Left renal cortex interstitium (tissue), 4 donors: ENCODE data around the gene NR2F2. TPM values are rescaled to one million over a fixed set of nuclear protein-coding genes. Genes with fewer than 3 reads are reported as not detected.

Source experiments
- DNase-seq, 4 donors: peaks; one replicate each; pipeline ENCODE4 v3.0.0-alpha.2; 2013; ENCODE audit warnings: low read depth in 4 of 4, low spot score in 2 of 4, missing footprints in 1 of 4
- polyA plus RNA-seq, 4 donors: library from polyadenylated mRNA; unstranded; fragments of 120-200 nt; gene quantifications; one replicate each; pipeline ENCODE4 v1.2.1, GENCODE V29; 2013; ENCODE audit not compliant: insufficient read length in 4 of 4

NR2F2 gene
- polyA plus RNA-seq, 4 donors: 347 to 409 (median 377) TPM

DNA sequence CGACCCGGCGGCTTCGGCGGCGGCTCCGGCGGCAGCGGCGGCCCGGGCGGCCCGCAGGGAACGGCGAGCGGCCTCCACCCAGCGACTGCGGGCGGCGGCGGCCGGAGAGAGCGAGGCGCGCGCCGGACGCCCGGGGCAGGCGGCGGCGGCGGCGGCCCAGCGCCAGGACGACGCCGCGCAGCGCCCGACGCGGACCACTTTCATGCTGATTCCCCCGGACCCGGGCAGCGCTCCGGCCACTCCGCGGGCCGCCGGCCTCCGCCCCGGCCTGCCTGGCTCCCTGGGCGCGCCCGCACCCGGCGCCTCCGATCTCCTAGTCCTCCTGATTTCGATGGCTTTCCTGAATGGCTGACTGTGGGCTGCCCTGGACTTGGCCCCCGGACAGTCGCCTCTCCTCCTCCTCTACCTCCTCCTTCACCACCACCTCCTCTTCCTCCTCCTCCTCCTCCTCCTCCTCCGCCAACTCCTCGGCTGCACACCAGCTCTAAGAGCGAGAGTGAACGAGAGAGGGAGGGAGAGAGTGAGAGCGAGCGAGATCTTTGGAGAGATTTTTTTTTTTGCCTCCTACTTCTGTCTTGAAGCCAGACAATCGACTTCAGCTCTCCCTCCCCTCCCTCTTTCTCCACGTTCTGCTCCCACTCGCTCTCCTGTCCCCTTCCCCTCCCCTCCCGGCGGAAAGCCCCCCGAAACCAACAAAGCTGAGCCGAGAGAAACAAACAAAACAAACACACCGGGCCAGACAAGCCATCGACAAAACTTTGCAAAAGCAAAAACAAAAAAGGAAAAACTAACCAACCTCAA is 844 bp downstream of the NR2F2 start:
- DNase-seq: no peak

DNA sequence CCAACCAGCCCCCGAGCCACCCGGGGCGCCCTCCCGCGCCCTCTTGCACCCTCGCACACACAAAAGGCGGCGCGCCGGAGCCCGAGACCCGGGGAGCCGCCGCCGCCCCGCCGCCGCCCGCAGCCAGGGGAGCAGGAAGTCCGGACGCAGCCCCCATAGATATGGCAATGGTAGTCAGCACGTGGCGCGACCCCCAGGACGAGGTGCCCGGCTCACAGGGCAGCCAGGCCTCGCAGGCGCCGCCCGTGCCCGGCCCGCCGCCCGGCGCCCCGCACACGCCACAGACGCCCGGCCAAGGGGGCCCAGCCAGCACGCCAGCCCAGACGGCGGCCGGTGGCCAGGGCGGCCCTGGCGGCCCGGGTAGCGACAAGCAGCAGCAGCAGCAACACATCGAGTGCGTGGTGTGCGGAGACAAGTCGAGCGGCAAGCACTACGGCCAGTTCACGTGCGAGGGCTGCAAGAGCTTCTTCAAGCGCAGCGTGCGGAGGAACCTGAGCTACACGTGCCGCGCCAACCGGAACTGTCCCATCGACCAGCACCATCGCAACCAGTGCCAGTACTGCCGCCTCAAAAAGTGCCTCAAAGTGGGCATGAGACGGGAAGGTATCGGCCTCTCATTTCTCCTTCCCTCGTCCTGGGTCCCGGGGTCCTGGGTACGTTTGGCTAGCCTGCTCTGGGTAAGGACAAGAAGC is 1.6 kb downstream of the NR2F2 start:
- DNase-seq: no peak

GRCh38 chr15:96332637-96333121 is 2.2 kb downstream of the NR2F2 start:
- DNase-seq: no peak

- no peak for DNase-seq
These were observed 2.9 kb downstream of the NR2F2 start for GRCh38 chr15:96333131-96334016.

GRCh38 chr15:96334017-96334704 is 3.7 kb downstream of the NR2F2 start:
- no peak for DNase-seq

DNA sequence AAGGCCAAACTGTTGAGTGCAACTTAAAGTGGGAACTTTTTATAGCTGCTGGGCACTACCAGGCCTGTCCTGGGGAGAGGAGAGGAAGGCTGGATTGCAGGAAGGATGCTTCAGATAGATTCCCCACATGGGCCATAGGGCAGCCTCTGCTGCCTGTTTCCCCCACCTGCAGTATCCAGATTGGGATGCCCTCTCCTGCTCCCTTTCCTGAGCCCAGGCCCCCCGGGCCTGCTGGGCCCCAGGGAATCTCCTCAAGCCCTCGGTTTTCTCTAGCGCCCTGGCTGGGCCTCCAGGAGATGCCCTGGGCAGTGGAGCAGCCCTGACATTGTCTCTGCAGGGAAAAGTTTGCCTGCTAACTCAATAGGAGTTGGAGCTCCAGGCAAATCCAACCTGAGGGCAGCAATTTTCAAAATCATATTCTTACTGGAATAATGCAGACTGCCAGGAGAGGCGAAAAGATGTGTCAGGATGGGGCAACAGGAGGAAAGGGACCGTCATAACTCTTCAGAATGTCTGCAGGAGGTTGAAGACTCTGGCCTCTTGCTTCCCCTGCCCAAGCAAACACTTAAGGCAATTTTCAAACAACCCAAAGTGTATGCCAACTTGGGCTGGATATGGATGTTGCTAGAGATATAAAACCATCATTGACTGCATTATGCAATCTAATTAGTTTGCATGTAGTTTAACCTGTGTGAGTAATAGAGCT is 4.4 kb downstream of the NR2F2 start:
- DNase-seq: no peak

GRCh38 chr15:96335411-96336024 is 5.0 kb downstream of the NR2F2 start:
- DNase-seq: no peak

- no peak for DNase-seq
These were observed 5.7 kb downstream of the NR2F2 start for GRCh38 chr15:96336108-96336595.

DNA sequence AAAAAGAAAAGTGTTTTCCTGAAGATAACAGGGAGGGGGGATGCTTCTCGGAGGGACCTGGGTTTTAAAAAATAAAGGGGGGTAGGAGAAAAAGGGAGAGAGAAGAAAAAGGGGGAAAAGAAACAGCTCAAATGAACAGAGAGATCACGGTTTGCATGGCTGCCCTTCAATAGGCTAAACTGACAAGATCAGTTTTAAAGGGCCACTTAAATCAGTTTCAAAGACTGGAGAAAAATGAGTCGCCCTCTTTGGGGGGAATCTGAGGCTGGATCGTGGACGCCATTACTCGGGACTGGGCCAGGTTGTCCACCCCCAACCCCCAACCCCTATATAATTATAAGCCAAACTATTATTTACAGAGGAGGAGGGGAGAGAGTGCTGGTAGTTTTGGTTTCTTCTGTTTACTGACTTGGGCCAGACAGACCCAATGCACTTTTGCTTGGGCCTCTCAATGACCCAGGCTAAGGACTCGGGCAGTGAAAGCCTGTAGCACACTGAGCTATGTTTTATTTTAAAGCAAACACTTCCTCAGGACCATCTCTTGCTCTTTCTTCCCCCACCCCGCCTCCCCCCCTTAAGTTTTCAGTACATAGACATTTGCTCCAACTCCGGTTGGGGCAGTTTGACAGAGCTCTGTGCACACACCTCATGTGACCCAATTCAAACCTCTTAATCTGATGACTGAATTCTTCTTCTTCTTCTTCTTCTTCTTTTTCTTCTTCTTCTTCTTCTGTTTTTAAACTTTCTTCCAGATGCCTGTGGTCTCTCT is 6.3 kb downstream of the NR2F2 start:
- no peak for DNase-seq

GRCh38 chr15:96337365-96338023 is 7.0 kb downstream of the NR2F2 start:
- no peak for DNase-seq

GRCh38 chr15:96338074-96338765 is 7.7 kb downstream of the NR2F2 start:
- DNase-seq: no peak

GRCh38 chr15:96338766-96339618 is 8.5 kb downstream of the NR2F2 start:
- DNase-seq: no peak

DNA sequence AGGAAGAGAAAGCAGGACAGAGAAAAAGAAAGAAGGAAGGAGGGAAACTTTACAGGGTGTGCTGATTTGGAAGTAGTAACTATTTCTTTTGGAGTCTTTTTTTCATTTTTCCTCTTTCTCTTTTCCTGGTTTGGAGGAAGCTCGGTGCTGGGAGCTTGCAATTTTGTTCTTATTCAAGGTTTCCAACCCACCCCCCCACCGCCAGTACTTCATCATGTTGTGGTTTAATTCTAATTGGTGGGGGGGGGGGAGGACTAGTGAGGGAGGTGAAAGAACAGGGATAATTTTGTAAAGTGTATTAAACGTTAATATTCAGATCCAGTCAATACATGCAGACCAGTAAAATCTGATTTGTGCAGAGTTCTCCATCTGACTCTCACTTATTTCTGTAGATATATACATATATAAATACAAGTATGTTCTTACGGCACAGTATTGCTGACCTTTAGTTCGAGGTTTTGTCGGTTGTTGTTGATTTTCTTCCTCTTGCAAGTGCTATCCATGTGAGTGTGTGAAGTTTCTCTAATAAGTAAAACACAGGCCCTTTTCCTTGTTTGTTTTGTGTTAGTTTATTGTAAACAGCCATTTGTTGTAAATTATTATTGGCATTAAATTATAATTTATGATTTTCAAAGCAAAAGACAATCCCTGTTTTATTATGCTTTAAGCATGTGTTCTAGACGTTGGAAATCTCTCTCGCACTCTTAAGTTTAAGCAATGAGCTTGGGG is 9.3 kb downstream of the NR2F2 start:
- no peak for DNase-seq

- no peak for DNase-seq
These were observed 9.8 kb downstream of the NR2F2 start for GRCh38 chr15:96340348-96340597.

GRCh38 chr15:96340598-96341512 is 10.4 kb downstream of the NR2F2 start:
- no peak for DNase-seq
